ENCODE results near the gene DNAJC6.

The DNAJC6 gene

GRCh38 chr1:65412984-65413375, 103.6 kb downstream of the DNAJC6 start:
- Histone ChIP-seq H3K9me2 (replicated peaks; ENCODE audit: insufficient read depth, low read length) (no peaks in the 10 kb centered on the region), H3K9me3 (ENCODE audit: insufficient read depth, low read length) (no peaks in the 10 kb centered on the region), H3K79me2 (ENCODE audit: insufficient read depth, low read length) (no peaks in the 10 kb centered on the region), H3K4me3 (ENCODE audit: insufficient read depth, low read length, poor library complexity, severe bottlenecking) (no peak overlapping the region), H3K9ac (ENCODE audit: low read length) (no peak overlapping the region), H4K20me1 (ENCODE audit: low read depth, low read length) (no peaks in the 10 kb centered on the region), H3K27me3 (ENCODE audit: low read length) (no peaks in the 10 kb centered on the region), H3K36me3 (ENCODE audit: low read length) (no peaks in the 10 kb centered on the region), H2AFZ (ENCODE audit: low read depth, low read length, severe bottlenecking) (no peak overlapping the region), H3K27ac (ENCODE audit: low read depth, low read length) (no peak overlapping the region), H3K4me2 (ENCODE audit: low read depth, low read length, poor library complexity, severe bottlenecking) (no peak overlapping the region), H3F3A (ENCODE audit: insufficient read depth) (no peaks in the 10 kb centered on the region)
- TF ChIP-seq EZH2phosphoT487 (conservative IDR thresholded peaks at IDR 0.05; ENCODE audit: low read length) = no peak
- TF ChIP-seq, protein P1, sequence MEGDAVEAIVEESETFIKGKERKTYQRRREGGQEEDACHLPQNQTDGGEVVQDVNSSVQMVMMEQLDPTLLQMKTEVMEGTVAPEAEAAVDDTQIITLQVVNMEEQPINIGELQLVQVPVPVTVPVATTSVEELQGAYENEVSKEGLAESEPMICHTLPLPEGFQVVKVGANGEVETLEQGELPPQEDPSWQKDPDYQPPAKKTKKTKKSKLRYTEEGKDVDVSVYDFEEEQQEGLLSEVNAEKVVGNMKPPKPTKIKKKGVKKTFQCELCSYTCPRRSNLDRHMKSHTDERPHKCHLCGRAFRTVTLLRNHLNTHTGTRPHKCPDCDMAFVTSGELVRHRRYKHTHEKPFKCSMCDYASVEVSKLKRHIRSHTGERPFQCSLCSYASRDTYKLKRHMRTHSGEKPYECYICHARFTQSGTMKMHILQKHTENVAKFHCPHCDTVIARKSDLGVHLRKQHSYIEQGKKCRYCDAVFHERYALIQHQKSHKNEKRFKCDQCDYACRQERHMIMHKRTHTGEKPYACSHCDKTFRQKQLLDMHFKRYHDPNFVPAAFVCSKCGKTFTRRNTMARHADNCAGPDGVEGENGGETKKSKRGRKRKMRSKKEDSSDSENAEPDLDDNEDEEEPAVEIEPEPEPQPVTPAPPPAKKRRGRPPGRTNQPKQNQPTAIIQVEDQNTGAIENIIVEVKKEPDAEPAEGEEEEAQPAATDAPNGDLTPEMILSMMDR (IDR thresholded peaks at IDR 0.05; ENCODE audit: insufficient read depth, low read length, poor library complexity, severe bottlenecking) = no peak

GRCh38 chr1:65414538-65414937, 105.2 kb downstream of the DNAJC6 start:
- Histone ChIP-seq H4K20me1 (ENCODE audit: low read depth, low read length) (no peaks in the 10 kb centered on the region), H3K9me2 (replicated peaks; ENCODE audit: insufficient read depth, low read length) (no peaks in the 10 kb centered on the region), H3F3A (ENCODE audit: insufficient read depth) (no peaks in the 10 kb centered on the region), H3K9me3 (ENCODE audit: insufficient read depth, low read length) (no peaks in the 10 kb centered on the region), H2AFZ (ENCODE audit: low read depth, low read length, severe bottlenecking) (no peak overlapping the region), H3K4me3 (ENCODE audit: insufficient read depth, low read length, poor library complexity, severe bottlenecking) (no peak overlapping the region), H3K27me3 (ENCODE audit: low read length) (no peaks in the 10 kb centered on the region), H3K4me2 (ENCODE audit: low read depth, low read length, poor library complexity, severe bottlenecking) (no peak overlapping the region), H3K27ac (ENCODE audit: low read depth, low read length) (no peak overlapping the region), H3K79me2 (ENCODE audit: insufficient read depth, low read length) (no peaks in the 10 kb centered on the region), H3K36me3 (ENCODE audit: low read length) (no peaks in the 10 kb centered on the region), H3K9ac (ENCODE audit: low read length) (no peak overlapping the region)
- no peak for TF ChIP-seq EZH2phosphoT487 (conservative IDR thresholded peaks at IDR 0.05; ENCODE audit: low read length)
- TF ChIP-seq, protein P1 (IDR thresholded peaks at IDR 0.05; ENCODE audit: insufficient read depth, low read length, poor library complexity, severe bottlenecking) = no peak

DNA sequence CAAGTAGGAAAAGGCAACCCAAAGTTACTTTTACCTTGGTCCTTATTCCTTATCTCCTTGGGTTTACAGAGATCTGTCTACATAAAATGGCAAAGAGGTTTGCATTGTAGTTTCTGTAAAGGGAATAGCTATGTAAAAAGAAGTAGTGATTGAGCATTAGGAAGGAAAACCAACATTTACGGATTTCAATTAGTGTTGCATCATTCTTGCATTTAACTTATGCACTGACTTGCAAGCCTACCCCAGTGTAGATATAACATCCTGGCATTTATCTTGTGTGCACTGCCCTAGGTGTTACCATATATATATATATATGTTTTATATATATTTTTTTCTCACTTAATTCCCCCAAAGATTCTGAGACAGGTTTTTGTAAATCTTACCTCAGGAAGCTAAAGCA, 107.4 kb downstream of the DNAJC6 start:
- no peak overlapping the region for H3K27ac ChIP-seq (ENCODE audit: low read depth, low read length)
- H4K20me1 ChIP-seq (ENCODE audit: low read depth, low read length) = no peaks in the 10 kb centered on the region
- H3K27me3 ChIP-seq (ENCODE audit: low read length) = no peaks in the 10 kb centered on the region
- no peak for TF ChIP-seq EZH2phosphoT487 (conservative IDR thresholded peaks at IDR 0.05; ENCODE audit: low read length)
- TF ChIP-seq, protein P1 (IDR thresholded peaks at IDR 0.05; ENCODE audit: insufficient read depth, low read length, poor library complexity, severe bottlenecking) = no peak
- H2AFZ ChIP-seq (ENCODE audit: low read depth, low read length, severe bottlenecking) = no peak overlapping the region
- no peaks in the 10 kb centered on the region for H3F3A ChIP-seq (ENCODE audit: insufficient read depth)
- no peaks in the 10 kb centered on the region for H3K9me2 ChIP-seq (replicated peaks; ENCODE audit: insufficient read depth, low read length)
- no peak overlapping the region for H3K9ac ChIP-seq (ENCODE audit: low read length)
- H3K79me2 ChIP-seq (ENCODE audit: insufficient read depth, low read length) = 0 out of 2 replicates have a peak, but pooled peaks cover 5% of the 10 kb centered on the region
- no peaks in the 10 kb centered on the region for H3K36me3 ChIP-seq (ENCODE audit: low read length)
- H3K9me3 ChIP-seq (ENCODE audit: insufficient read depth, low read length) = no peaks in the 10 kb centered on the region
- no peak overlapping the region for H3K4me3 ChIP-seq (ENCODE audit: insufficient read depth, low read length, poor library complexity, severe bottlenecking)
- no peak overlapping the region for H3K4me2 ChIP-seq (ENCODE audit: low read depth, low read length, poor library complexity, severe bottlenecking)
